Measurements from ENCODE around the gene LRIT3.
A peak's percentile ranks its signal among the peaks of the same experiment; 100 is the strongest.

GRCh38 chr4:109826719-109827118 is 21.2 kb upstream of the LRIT3 start:
- peak; percentile 12 for TF ChIP-seq CTCF (IDR thresholded peaks at IDR 0.05; ENCODE audit: insufficient read depth, low read length)
- no peak for TF ChIP-seq REST (IDR thresholded peaks at IDR 0.05; ENCODE audit: insufficient replicate concordance, low read depth)
